Measurements from ENCODE around the gene SLC9A9. TPM values are rescaled to one million over a fixed set of nuclear protein-coding genes. Genes with fewer than 3 reads are reported as not detected.

Gene SLC9A9
- total and polyA plus RNA-seq, 4 donors, result 3.3 to 15.0 (median 6.1) TPM

GRCh38 chr3:143511174-143511879 is 336.9 kb downstream of the SLC9A9 start:
- H3K36me3 ChIP-seq (ENCODE audit: control insufficient read depth in 4 of 4, insufficient read depth in 3 of 4, low read depth in 1 of 4, low read length in 3 of 4), result no peaks in the 10 kb centered on the region
- H3K4me3 ChIP-seq (ENCODE audit: low read depth in 1 of 3, low read length in 3 of 3), result no peak overlapping the region
- H3K27ac ChIP-seq (ENCODE audit: low read depth in 1 of 2, low read length in 2 of 2), result no peak overlapping the region
- no peaks in the 10 kb centered on the region for H3K9me3 ChIP-seq (ENCODE audit: control insufficient read depth in 4 of 4, low read length in 3 of 4)
- no peaks in the 10 kb centered on the region for H3K4me1 ChIP-seq (ENCODE audit: control insufficient read depth in 4 of 4, insufficient read depth in 4 of 4, low read length in 3 of 4)
- H3K9ac ChIP-seq (ENCODE audit: low read depth in 1 of 2, low read length in 2 of 2), result no peak overlapping the region
- no peaks in the 10 kb centered on the region for H3K27me3 ChIP-seq (ENCODE audit: control insufficient read depth in 4 of 4, insufficient read depth in 4 of 4, low read length in 3 of 4)
- DNase-seq (ENCODE audit: low spot score), result no peak
- 69% methylated on average over 5 of the region's 5 CpGs for WGBS
- no peak for TF ChIP-seq HNF4A (conservative IDR thresholded peaks at IDR 0.05)
- TF ChIP-seq ZBTB33 (IDR thresholded peaks at IDR 0.05), result no peak
- no peak for TF ChIP-seq NR2F2 (IDR thresholded peaks at IDR 0.05)
- no peak for TF ChIP-seq EGR1 (IDR thresholded peaks at IDR 0.05; ENCODE audit: low read depth in 2 of 2)
- TF ChIP-seq CTCF (IDR thresholded peaks at IDR 0.05; ENCODE audit: low read depth, low read length, missing input control), result no peak
- TF ChIP-seq JUND (IDR thresholded peaks at IDR 0.05), result no peak
- TF ChIP-seq HNF4G (IDR thresholded peaks at IDR 0.05), result no peak
- no peak for TF ChIP-seq REST (IDR thresholded peaks at IDR 0.05)
- TF ChIP-seq ATF3 (IDR thresholded peaks at IDR 0.05), result no peak
- no peak for TF ChIP-seq TAF1 (conservative IDR thresholded peaks at IDR 0.05)
- TF ChIP-seq RAD21 (IDR thresholded peaks at IDR 0.05), result no peak

GRCh38 chr3:143510601-143511000 is 337.7 kb downstream of the SLC9A9 start:
- WGBS, result 100% methylated on average over 1 of the region's 1 CpG
- TF ChIP-seq HNF4G (IDR thresholded peaks at IDR 0.05) (no peak), FOXA2 (IDR thresholded peaks at IDR 0.05) (no peak)

More at GRCh38 chr3:143510601-143511000, 337.7 kb downstream of the SLC9A9 start:
- H3K36me3 ChIP-seq (ENCODE audit: control insufficient read depth in 4 of 4, insufficient read depth in 3 of 4, low read depth in 1 of 4, low read length in 3 of 4), result no peaks in the 10 kb centered on the region
- H3K27me3 ChIP-seq (ENCODE audit: control insufficient read depth in 4 of 4, insufficient read depth in 4 of 4, low read length in 3 of 4), result no peaks in the 10 kb centered on the region
- DNase-seq (ENCODE audit: low spot score), result no peak
- H3K4me1 ChIP-seq (ENCODE audit: control insufficient read depth in 4 of 4, insufficient read depth in 4 of 4, low read length in 3 of 4), result no peaks in the 10 kb centered on the region
- no peak overlapping the region for H3K9ac ChIP-seq (ENCODE audit: low read depth in 1 of 2, low read length in 2 of 2)
- H3K9me3 ChIP-seq (ENCODE audit: control insufficient read depth in 4 of 4, low read length in 3 of 4), result no peaks in the 10 kb centered on the region
- H3K27ac ChIP-seq (ENCODE audit: low read depth in 1 of 2, low read length in 2 of 2), result no peak overlapping the region
- H3K4me3 ChIP-seq (ENCODE audit: low read depth in 1 of 3, low read length in 3 of 3), result no peak overlapping the region
